GM11168 (cell line): Measurements from ENCODE around the gene RTBDN.
"Not testable (repeated sequence)": the region's sequence is repeated elsewhere in the genome, so short reads cannot be mapped to it uniquely, and the experiment has no call there.

Experiments
- in situ Hi-C: fragments of 300-500 bp; cut with MboI; formaldehyde crosslinking; loops from one replicate; pipeline ENCODE4 v1.12.0; 2022; ENCODE audit warnings: low sequenced_read_pairs; ENCODE audit not compliant: unreplicated experiment

Gene RTBDN

DNA sequence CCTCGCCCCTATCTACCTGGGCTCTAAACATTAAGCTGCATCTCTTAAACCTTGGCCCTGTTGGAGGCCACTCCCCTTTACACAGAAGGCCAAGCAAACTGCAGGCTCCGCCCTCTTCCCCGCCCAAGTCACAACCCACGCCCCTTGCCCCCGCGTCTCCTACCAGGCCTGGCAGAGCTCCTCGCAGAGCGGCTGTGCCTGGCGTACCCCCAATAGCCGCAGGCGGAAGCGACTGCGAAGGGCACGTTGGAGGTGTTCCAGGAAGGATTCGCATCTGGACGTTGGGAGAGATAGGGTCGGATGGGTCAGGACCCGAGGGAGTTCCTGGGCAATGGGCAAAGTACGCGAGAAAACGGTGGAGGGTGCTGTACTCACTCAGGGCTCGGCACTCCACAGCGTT lies 5.9 kb downstream of the RTBDN start:
- in situ Hi-C loops: no loop called here

DNA sequence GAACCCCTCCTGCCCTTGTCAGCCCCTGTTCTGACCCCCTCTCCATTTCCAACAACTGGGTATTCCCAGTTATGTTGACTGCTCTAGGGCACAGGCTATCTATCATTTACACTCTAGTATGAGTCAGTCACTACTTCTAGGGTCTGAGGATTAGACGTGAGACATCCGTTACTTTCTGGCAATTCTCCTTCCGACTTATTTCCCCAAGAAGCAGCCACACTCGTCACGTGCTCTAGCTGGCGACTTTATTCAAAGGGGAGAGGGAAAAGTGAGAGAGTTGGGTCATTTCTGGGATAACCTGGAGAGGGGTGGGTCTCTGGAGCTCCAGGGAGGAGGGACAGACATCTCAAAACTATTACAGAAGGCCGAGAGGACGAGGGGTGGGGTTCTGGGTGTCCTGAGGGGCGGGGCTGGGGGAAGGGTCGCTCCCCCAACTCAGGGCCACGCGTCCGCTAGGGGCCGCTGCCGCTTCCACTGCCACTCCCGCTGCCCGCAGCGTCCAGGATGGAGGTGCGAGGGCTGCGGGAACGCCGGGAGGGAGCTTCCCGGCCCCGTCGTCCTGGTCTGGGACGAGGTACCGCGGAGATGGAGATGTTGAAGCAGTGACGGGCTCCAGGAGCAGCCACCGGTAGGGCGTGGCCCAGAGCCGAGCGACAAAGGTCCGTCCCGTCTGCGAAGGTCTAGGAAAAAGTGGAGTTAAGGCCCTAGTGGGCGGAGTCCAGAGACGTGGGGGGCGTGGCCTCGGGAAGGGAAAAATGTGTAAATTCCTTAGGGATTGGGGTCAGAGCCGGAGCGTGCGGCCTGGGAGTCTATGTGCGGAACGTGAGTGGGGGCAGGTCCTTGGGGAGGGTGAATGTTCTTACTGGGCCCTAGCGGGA lies 8.9 kb downstream of the RTBDN start:
- in situ Hi-C loops: no loop called here

DNA sequence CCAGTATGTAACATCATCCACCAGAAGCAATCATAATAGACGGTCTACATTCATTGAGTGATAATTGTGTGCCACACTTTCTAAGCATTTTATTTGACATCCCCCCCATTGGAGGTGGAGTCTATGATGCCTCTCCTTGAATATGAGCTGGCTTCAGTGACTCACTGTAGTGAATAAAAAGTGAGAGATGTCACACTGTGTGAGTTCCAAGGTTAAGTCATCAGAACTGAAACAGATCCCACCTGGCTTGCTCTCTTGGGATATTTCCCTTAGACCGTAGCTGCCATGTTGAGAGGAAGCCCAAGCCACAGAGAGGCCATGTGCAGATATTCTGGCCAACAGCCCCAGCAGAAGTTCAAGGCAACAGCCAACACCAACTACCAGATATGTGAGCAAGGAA lies 12.6 kb downstream of the RTBDN start:
- in situ Hi-C loops: no loop called here

DNA sequence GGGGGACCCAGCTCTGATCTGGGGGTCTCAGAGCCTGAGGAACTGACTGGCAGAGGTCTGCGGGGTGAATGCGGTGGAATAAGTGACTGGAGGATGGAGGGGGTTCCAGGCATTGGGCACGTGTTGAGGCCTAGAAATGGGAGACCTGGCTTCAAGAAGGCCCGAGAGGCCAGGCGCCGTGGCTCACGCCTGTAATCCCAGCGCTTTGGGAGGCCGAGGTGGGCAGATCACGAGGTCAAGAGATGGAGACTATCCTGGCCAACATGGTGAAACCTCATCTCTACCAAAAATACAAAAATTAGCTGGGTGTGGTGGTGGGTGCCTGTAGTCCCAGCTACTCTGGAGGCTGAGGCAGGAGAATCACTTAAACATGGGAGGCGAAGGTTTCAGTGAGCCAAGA lies 16.6 kb downstream of the RTBDN start:
- in situ Hi-C loops: not testable (repeated sequence)

DNA sequence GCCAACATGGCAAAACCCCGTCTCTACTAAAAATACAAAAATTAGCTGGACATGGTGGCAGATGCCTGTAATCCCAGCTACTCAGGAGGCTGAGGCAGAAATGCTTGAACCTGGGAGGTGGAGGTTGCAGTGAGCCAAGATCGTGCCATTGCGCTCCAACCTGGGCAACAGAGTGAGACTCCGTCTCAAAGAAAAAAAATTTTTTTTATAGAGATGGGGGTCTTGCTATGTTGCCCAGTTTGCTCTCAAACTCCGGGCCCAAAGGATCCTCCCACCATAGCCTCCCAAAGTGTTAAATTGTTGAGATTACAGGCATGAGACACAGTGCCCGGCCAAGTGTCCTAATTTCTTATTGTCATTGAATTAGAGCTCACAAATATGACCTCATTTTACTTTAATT lies 17.2 kb downstream of the RTBDN start:
- in situ Hi-C loops: not testable (repeated sequence)

DNA sequence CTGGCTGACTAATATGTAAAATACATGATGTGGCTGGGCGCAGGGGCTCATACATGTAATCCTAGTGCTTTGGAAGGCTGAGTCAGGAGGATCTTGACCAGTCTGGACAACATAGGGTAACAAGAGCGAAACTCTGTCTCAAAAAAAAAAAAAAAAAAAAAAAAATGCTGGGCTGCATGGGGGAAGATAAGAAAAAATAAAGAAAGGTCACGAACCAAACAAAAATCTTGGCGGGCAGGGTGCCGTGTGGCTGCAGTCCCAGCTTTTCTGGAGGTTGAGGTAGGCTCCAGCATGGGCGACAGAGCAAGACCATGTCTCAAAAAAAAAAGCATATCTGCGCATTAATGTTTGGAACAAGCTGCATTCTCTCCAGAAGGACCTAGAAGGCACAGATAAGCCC lies 19.3 kb downstream of the RTBDN start:
- in situ Hi-C loops: no loop called here

DNA sequence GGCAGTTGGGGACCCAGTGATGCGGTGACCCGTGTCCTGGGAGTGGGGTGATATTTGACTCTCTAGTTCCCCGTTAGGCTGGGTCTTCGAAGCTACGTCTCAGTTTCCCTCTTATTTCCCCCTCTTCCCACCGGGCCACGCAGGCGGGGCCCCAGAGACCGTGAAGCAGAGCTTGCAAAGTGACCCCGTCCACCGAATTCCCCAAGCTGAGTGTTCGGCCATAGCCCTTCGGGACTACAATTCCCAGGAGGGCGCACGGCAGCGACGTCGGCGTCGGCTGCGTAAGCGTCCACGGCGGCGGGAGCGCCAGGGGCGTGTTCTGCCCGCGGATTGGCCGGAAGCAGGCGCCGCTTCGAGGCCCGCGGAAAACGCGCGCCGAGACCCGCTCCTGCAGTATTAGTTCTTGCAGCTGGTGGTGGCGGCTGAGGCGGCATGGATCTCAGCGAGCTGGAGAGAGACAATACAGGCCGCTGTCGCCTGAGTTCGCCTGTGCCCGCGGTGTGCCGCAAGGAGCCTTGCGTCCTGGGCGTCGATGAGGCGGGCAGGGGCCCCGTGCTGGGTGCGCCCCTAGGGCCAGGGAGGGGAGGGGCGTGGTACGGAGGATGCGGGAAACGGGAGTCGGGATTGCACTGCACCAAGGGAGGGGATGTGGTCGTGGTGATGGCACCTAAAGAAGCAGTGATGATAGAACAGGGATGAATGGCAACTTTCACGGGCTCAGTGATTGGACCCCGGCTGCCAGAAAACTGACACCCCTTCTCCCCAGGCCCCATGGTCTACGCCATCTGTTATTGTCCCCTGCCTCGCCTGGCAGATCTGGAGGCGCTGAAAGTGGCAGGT lies 27.9 kb downstream of the RTBDN start, which contains the start of gene RNASEH2A:
Gene RNASEH2A (plus strand): TSS at position 343 of the 840 bp plus-strand sequence. CDS start 90 bp downstream, at position 433.
- in situ Hi-C loops: no loop called here

DNA sequence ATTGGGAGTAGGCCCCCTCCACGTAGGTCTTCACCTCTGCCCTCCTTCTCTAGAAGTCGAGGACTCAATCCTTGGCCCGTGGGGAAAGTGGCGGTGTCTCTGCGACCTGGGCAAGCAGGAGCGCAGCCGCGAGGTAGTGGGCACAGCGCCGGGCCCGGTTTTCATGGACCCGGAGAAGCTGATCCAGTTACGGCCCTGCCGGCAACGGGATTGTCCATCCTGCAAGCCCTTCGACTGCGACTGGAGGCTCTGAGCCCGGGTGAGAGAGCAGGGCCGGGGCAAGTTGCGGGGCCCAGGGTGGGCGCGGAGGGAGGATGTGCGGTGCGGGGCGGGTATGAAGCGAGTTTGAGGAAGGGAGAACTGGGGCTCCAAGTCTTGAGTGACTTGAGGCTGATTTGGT lies 30.3 kb downstream of the RTBDN start:
- in situ Hi-C loops: loop anchor here (5.0 kb wide), 1 partner anchor 37 kb away; no protein-coding TSS in a partner anchor

DNA sequence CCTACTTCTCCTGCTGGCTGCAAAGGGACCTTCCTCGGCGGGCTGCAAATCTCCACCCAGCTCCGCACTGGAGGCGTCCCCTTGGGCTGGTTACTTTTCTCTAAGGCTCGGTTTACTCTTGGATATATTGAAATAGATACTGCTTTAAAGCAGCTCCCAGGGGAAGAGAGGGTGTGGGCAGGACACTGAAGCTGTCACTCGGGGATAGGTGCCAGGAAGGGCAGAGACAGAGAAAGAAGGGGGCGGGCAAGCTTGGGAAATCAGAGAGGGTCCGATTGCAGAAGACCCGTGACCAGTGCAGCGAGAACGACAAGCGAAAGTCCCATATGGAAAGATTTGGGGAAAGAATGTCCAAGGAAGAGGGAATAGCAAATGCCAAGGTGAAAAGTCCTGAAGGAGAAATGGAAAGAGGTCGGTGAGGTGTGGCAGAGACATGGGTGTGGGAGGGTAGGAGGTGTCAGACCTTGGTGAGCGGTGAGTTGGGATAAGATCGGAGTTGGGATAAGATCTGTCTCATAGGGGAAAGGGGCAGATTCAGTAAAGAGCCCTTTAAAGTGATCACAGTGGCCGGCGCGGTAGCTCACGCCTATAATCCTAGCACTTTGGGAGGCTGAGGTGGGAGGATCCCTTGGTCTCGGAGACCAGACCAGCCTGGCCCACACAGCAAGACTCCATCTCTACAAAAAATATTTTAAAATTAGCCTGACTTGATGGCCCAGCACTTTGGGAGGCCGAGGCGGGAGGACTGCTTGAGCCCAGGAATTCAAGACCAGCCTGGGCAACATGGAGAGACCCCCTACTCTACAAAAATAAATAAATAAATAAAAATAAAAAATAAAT lies 31.9 kb downstream of the RTBDN start:
- in situ Hi-C loops: loop anchor here (5.0 kb wide), 1 partner anchor 35 kb away; no protein-coding TSS in a partner anchor

DNA sequence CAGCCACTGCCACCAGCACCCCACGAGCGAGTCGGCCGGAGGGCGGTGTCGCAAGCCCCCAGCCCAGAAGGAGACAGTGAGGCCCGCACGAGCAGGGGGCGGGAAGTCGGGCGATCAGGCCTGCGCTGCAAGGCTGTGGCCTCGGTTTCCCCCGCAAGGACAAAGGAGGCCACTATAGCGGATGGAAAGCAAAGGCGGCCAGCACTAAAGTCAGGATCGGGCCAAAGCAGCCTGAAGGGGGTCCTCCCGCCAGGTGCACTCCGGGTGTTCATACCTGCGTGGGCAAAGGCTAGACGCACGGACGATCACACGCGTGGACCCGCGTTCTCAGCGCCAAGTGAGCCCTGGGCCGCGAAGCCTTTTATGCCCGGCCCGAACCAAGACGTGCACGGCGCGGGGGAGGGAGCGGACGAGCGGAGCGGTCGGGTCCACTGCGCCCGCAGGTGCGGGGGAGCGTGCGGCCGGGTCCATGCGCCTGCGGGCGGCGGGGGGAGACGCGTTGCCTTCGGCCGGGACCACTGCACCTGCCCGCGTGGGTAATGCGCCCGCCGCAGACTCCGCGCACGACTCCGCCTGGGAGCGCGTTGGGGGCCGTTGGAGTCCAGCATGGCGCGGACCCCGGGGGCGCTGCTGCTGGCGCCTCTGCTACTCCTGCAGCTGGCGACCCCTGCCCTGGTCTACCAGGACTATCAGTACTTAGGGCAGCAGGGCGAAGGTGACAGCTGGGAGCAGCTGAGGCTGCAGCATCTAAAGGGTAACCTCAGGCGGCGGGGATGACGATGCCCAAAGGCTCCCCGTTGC lies 32.7 kb downstream of the RTBDN start, which contains the start of the genes PRDX2 and THSD8:
Gene PRDX2 (minus strand): TSS at position 335 of the 801 bp plus-strand sequence. CDS start 539 bp downstream, outside the sequence.
Gene THSD8 (plus strand): TSS at position 604 of the 801 bp plus-strand sequence. CDS start 3 bp downstream, at position 607.
- in situ Hi-C loops: loop anchor here (5.0 kb wide), 1 partner anchor 34 kb away; no protein-coding TSS in a partner anchor

DNA sequence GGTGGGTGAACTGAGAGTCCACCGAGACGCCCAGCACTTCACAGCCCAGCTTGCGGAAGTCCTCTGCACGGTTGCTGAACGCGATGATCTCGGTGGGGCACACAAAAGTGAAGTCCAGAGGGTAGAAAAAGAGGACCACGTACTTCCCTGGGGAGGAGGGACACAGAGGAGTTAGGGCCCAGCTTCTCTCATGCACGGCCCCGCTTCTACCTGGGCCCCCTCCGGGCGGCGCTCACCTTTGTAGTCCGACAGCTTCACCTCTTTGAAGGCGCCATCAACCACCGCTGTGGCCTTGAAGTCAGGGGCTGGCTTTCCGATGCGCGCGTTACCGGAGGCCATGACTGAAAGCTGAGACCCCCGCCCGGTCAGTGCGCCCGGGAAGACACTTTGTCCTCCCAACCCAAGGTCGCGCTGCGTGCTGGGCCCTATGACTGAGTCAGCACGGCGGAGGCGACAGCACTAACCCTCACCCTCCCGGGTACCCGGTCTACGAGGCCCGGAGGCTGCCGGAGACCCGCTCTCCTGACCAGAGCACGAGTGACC lies 33.4 kb downstream of the RTBDN start:
- in situ Hi-C loops: loop anchor here (5.0 kb wide), 1 partner anchor 34 kb away; no protein-coding TSS in a partner anchor

DNA sequence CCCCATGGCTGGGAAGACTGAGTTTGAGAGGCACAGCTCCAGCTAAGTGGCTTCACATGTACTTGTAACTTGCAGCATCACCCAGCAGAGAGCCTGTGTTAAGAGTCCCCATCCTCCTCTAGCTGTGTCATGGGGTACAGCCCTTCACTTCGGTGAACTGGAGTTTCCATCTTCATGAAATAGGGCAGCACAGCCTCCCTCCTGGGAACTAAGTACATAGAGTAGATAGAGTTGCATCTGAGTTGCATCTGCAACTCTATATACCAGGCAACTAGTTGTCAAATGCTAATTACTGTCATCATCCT lies 34.0 kb downstream of the RTBDN start:
- in situ Hi-C loops: loop anchor here (5.0 kb wide), 1 partner anchor 33 kb away; no protein-coding TSS in a partner anchor

DNA sequence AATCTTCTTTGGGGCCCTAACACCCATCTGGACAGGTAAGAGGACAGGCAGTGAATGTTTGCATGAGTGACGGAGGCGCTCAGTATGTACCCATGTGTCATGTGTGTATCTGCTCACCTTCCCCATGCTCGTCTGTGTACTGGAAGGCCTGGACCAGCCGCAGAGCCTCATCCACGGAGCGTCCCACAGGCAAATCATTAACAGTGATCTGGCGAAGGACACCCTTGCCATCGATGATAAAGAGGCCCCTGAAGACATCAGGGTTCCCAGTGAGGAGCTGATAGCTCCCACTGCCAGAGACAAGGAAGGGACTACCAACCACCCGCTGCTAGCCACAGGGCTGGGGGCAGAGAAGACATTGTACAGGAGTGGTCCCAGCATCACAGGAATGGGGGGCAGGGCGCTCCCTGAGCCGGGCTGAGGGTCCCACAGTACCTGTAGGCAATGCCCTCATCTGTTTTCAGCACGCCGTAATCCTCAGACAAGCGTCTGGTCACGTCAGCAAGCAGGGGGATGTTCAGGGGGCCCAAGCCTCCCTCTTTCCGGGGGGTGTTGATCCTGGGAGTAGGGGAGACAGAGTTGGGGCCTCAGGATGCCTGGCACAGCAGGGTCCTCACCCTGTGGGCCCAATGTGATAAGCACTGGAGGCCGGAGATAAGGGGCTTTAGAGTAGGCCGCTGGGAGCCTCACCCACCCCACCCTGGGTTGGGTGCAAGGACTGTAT lies 34.5 kb downstream of the RTBDN start:
- in situ Hi-C loops: loop anchor here (5.0 to 10.0 kb wide), 2 partner anchors 33 to 635 kb away; partner anchors contain the start of gene ZNF136

DNA sequence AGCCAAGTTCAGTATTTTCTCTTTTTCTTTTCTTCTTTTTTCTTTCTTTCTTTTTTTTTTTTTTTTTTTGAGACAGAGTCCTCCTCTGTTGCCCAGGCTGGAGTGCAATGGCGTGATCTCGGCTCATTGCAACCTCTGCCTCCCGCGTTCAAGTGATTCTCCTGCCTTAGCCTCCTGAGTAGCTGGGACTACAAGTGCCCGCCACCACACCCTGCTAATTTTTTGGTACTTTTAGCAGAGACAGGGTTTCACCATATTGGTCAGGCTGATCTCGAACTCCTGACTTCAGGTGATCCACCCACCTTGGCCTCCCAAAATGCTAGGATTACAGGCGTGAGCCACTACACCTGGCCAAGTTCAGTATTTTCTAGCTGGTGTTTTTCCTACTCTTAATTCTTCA lies 36.8 kb downstream of the RTBDN start:
- in situ Hi-C loops: loop anchor here (10.0 kb wide), 1 partner anchor 633 kb away; the partner anchor contains the start of gene ZNF136

DNA sequence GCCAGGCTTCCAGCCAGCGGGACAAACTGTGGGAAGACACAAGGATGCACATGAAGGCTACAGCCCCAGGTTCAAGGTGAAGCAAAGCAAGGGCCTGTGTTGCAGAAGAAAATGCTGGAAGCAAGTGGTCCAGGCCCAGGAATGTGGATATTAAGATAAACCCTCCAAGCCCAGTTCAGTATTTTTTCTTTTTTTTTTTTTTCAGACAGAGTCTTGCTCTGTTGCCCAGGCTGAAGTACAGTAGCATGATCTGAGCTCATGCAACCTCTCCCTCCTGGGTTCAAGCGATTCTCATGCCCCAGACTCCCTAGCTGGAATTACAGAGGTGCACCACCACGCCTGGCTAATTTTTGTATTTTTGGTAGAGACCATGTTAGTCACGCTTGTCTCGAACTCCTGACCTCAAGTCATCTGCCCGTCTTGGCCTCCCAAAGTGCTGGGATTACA lies 37.2 kb downstream of the RTBDN start:
- in situ Hi-C loops: loop anchor here (10.0 kb wide), 1 partner anchor 632 kb away; the partner anchor contains the start of gene ZNF136

DNA sequence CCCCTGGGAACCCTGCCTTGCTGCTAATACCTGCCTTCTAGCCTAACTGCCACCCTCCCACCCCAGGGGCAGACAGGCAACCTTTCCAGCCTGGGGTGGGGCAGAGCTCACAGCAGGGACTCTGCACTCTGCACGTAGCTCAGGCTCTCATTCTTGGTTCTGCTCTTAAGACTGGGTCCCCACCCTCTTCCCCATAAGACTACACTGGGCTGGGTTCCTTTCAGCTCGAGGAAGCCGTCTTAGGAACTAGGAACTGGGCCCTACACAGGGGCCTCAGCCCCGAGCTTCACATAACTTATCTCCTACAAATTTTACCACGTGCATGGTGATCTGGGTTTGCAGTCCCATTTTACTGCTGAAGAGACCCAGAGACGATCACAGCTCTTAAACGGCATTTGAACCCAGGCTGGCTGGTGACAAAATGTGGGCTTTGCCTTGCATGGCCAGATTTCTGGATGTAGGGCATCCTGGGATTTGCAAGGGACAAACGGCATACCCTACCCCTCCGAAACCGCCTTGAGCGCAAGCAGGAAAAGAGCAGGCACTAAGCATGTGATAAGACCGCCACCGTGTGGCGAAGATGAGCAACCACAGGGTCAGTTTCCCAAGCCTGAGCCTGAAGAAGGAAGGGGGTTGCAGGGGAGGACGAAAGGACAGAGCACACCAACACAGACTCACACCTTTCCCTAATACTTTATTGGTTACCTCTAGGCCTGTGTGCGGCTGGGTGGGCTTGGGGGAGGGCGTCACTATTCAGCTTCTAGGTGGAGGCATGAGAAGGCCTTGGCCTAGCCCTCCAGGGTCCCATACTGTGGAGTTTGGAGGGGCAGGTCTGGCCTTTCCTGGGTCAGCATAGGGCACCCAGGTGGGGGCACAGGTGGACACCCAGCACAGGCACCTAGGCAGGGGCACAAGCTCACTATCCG lies 38.0 kb downstream of the RTBDN start:
- in situ Hi-C loops: loop anchor here (10.0 kb wide), 1 partner anchor 632 kb away; the partner anchor contains the start of gene ZNF136

DNA sequence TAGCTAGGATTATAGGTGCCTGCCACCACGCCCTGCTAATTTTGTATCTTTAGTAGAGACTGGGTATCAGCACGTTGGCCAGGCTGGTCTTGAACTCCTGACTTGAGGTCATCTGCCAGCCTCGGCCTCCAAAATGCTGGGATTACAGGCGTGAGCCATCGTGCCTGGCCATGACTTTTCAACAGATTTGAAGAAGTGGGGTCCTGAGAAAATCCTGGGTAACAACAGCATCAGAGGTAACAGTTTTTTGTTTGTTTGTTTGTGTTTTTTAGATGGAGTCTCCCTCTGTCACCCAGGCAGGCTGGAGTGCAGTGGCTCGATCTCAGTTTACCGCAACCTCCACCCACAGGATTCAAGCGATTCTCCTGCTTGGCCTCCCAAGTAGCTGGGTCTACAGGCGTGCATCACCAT lies 39.4 kb downstream of the RTBDN start:
- in situ Hi-C loops: loop anchor here (10.0 kb wide), 1 partner anchor 630 kb away; the partner anchor contains the start of gene ZNF136
